HEK293 (cell line): ENCODE results near the gene OBSCN.

Experiments used
- ZBTB48 ChIP-seq: fragments of 450-650 bp; formaldehyde crosslinking; IDR thresholded peaks from 2 replicates; pipeline ENCODE4 v1.5.1; 2016; ENCODE audit warnings: missing biosample characterization, missing genetic modification characterization
- ZNF112 ChIP-seq: fragments of 450-650 bp; formaldehyde crosslinking; IDR thresholded peaks from 2 replicates; pipeline ENCODE4 v1.5.0; 2017; ENCODE audit warnings: missing biosample characterization, missing genetic modification characterization
- ZNF274 ChIP-seq, 2 experiments: fragments of 200-500 bp in 1 of 2; fragments of 450-650 bp in 1 of 2; sonication (Bioruptor generic) in 1 of 2; formaldehyde crosslinking in 1 of 2; IDR thresholded peaks; 2 replicates each; pipeline versions ENCODE4 v1.5.1 to v1.6.1; 2014 to 2016; ENCODE audit warnings: borderline replicate concordance in 1 of 2, inconsistent platforms in 1 of 2, low read length in 1 of 2, missing biosample characterization in 1 of 2, missing genetic modification characterization in 1 of 2
- ZNF433 ChIP-seq: fragments of 450-650 bp; formaldehyde crosslinking; IDR thresholded peaks from 2 replicates; pipeline ENCODE4 v1.5.1; 2016; ENCODE audit warnings: missing biosample characterization, missing genetic modification characterization, low read depth
- ZNF776 ChIP-seq: fragments of 450-650 bp; formaldehyde crosslinking; IDR thresholded peaks from 2 replicates; pipeline ENCODE4 v1.5.0; 2017; ENCODE audit warnings: missing biosample characterization, missing genetic modification characterization, borderline replicate concordance
- TF ChIP-seq, protein P1 (sequence below): fragments of 450-650 bp; formaldehyde crosslinking; IDR thresholded peaks from 2 replicates; pipeline ENCODE4 v1.5.1; 2016; ENCODE audit warnings: missing biosample characterization, missing genetic modification characterization
- TF ChIP-seq, protein P2 (sequence below): fragments of 450-650 bp; formaldehyde crosslinking; IDR thresholded peaks from 2 replicates; pipeline ENCODE4 v1.5.1; 2016; ENCODE audit warnings: missing biosample characterization, missing genetic modification characterization

DNA sequence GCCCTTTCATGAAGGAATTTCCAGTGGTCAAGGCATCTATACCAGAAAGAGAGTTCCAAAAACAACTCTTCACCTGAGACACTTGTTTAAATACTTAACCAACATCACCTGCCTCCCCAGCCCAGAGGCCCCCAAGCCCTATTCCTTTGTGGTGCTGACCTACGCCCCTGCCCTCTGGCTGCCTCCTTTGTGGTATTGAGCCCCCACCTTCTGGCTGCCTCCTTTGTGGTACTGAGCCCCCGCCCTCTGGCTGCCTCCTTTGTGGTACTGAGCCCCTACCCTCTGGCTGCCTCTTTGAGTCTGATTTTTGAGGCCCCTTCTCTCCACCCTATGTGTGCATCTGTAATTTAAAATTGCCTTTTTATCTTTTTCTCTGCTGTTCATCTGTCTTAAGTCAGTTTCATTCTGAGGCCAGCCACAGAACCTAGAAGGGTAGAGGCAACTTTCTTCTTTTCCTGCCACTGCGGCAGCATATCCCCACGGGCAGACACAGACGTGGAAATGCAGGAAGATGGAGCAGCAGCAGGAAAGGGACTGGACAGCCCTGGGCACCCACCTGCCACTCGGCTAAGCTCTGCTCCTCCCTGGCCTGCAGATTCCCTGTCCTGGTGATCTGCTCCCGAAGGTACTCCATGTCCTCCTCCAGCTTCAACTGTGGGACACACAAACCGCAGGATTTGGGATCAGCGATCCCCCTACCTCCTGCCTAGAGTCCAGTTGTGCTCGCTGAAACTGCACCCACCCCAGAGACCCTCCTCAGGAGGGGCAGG, 205.6 kb downstream of the OBSCN start:
- TF ChIP-seq ZBTB48 (no peak), ZNF776 (tag by site-specific recombination) (no peak), ZNF274 (IDR thresholded peaks at IDR 0.05; ENCODE audit: low read length) (no peak), ZNF274 (tag by site-specific recombination; IDR thresholded peaks at IDR 0.05; ENCODE audit: borderline replicate concordance) (no peak), ZNF433 (tag by site-specific recombination) (no peak), ZNF112 (tag by site-specific recombination) (no peak)
- TF ChIP-seq, protein P1, sequence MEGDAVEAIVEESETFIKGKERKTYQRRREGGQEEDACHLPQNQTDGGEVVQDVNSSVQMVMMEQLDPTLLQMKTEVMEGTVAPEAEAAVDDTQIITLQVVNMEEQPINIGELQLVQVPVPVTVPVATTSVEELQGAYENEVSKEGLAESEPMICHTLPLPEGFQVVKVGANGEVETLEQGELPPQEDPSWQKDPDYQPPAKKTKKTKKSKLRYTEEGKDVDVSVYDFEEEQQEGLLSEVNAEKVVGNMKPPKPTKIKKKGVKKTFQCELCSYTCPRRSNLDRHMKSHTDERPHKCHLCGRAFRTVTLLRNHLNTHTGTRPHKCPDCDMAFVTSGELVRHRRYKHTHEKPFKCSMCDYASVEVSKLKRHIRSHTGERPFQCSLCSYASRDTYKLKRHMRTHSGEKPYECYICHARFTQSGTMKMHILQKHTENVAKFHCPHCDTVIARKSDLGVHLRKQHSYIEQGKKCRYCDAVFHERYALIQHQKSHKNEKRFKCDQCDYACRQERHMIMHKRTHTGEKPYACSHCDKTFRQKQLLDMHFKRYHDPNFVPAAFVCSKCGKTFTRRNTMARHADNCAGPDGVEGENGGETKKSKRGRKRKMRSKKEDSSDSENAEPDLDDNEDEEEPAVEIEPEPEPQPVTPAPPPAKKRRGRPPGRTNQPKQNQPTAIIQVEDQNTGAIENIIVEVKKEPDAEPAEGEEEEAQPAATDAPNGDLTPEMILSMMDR (tag by site-specific recombination) = no peak
- TF ChIP-seq, protein P2, sequence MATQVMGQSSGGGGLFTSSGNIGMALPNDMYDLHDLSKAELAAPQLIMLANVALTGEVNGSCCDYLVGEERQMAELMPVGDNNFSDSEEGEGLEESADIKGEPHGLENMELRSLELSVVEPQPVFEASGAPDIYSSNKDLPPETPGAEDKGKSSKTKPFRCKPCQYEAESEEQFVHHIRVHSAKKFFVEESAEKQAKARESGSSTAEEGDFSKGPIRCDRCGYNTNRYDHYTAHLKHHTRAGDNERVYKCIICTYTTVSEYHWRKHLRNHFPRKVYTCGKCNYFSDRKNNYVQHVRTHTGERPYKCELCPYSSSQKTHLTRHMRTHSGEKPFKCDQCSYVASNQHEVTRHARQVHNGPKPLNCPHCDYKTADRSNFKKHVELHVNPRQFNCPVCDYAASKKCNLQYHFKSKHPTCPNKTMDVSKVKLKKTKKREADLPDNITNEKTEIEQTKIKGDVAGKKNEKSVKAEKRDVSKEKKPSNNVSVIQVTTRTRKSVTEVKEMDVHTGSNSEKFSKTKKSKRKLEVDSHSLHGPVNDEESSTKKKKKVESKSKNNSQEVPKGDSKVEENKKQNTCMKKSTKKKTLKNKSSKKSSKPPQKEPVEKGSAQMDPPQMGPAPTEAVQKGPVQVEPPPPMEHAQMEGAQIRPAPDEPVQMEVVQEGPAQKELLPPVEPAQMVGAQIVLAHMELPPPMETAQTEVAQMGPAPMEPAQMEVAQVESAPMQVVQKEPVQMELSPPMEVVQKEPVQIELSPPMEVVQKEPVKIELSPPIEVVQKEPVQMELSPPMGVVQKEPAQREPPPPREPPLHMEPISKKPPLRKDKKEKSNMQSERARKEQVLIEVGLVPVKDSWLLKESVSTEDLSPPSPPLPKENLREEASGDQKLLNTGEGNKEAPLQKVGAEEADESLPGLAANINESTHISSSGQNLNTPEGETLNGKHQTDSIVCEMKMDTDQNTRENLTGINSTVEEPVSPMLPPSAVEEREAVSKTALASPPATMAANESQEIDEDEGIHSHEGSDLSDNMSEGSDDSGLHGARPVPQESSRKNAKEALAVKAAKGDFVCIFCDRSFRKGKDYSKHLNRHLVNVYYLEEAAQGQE (tag by site-specific recombination) = no peak
